Body of pancreas (tissue), 4 donors: Measurements from ENCODE around the gene WDR19. TPM values are rescaled to one million over a fixed set of nuclear protein-coding genes. Genes with fewer than 3 reads are reported as not detected.
"Not testable (repeated sequence)": the region's sequence is repeated elsewhere in the genome, so short reads cannot be mapped to it uniquely, and the experiment has no call there.

ENCODE experiments used
- ATAC-seq: fragments of 150-250 bp; one replicate; pipeline ENCODE4 v1.9.1; 2016
- DNase-seq, 4 donors: peaks; one replicate each; pipeline ENCODE4 v3.0.0-alpha.2; 2019
- H3K27ac ChIP-seq, 4 donors: fragments of 200-600 bp; sonication (generic); 1 replicate in 3 of 4; 2 replicates in 1 of 4; pipeline versions ENCODE4 v1.5.1 to v1.6.1; 2016 to 2019; ENCODE audit warnings: mild to moderate bottlenecking in 1 of 4, mixed read lengths in 1 of 4, moderate library complexity in 1 of 4
- H3K27me3 ChIP-seq, 2 donors: fragments of 200-600 bp; sonication (generic); one replicate each; pipeline ENCODE4 v1.6.0; 2016; ENCODE audit warnings: mild to moderate bottlenecking in 1 of 2
- H3K36me3 ChIP-seq, 2 donors: fragments of 200-600 bp; sonication (generic); replicated peaks in 1 of 2; 2 replicates each; pipeline ENCODE4 v1.5.1; 2016; ENCODE audit warnings: low read depth in 2 of 2; ENCODE audit not compliant: insufficient read depth in 1 of 2
- H3K4me1 ChIP-seq: fragments of 200-600 bp; sonication (generic); one replicate; pipeline ENCODE4 v1.6.0; 2016
- H3K4me3 ChIP-seq, 2 donors: fragments of 200-600 bp; sonication (generic); 1 replicate in 1 of 2; 2 replicates in 1 of 2; pipeline ENCODE4 v1.5.1; 2016 to 2019
- H3K9me3 ChIP-seq, 3 donors: fragments of 200-600 bp; sonication (generic); 1 replicate in 2 of 3; 2 replicates in 1 of 3; pipeline ENCODE4 v1.5.1; 2016
- CTCF ChIP-seq, 7 experiments: fragments of 450-650 bp in 4 of 7; fragments of 200-600 bp in 3 of 7; sonication (generic) in 3 of 7; IDR thresholded peaks; one replicate each; pipeline ENCODE4 v1.5.1; 2016 to 2019; ENCODE audit warnings: antibody characterized with exemption in 7 of 7
- POLR2A ChIP-seq, 3 donors: fragments of 450-650 bp; IDR thresholded peaks; one replicate each; pipeline ENCODE4 v1.6.1; 2016; ENCODE audit warnings: antibody characterized with exemption in 3 of 3, mild to moderate bottlenecking in 2 of 3
- WGBS, 2 donors: methylation state at CpG; one replicate each; pipeline ENCODE4 v1.1.5; 2017; 5-methylcytosine and 5-hydroxymethylcytosine counted together
- intact Hi-C: fragments of 100-400 bp; cut with DNase I; formaldehyde crosslinking; loops from one replicate; pipeline ENCODE4 v1.15.1; 2023
- total RNA-seq, 2 donors: library from RNA; depleted of rRNA; stranded (reverse); fragments of >200 nt; gene quantifications; one replicate each; pipeline ENCODE4 v1.1.0, GENCODE V29; 2016

The WDR19 gene
- total RNA-seq, 2 donors from 2014 or later = 32.9 to 84.0 TPM

GRCh38 chr4:39255871-39256270 lies 73.5 kb downstream of the WDR19 start:
- 50 to 62% methylated on average over 5 of the region's 5 CpGs for WGBS, 2 donors
- no peaks in the 10 kb centered on the region for H3K27me3 ChIP-seq
- no peak overlapping the region for H3K4me3 ChIP-seq
- H3K36me3 ChIP-seq = no peaks in the 10 kb centered on the region
- H3K4me1 ChIP-seq = peaks cover 11% of the 10 kb centered on the region
- DNase-seq (no peak), ATAC-seq (no peak)
- peak overlapping the region in 1 of 4 donors; percentile 7 for H3K27ac ChIP-seq
- intact Hi-C loops = no loop called here
- no peaks in the 10 kb centered on the region for H3K9me3 ChIP-seq
- TF ChIP-seq CTCF (IDR thresholded peaks at IDR 0.05) (no peak), POLR2A (IDR thresholded peaks at IDR 0.05) (no peak)

- ATAC-seq (no peak), DNase-seq (no peak)
- 31 to 43% methylated on average over 2 of the region's 2 CpGs for WGBS, 2 donors
- H3K9me3 ChIP-seq = no peaks in the 10 kb centered on the region
- intact Hi-C loops = no loop called here
- peaks cover 11% of the 10 kb centered on the region for H3K4me1 ChIP-seq
- no peak overlapping the region for H3K27ac ChIP-seq
- no peak for TF ChIP-seq POLR2A (IDR thresholded peaks at IDR 0.05)
- H3K36me3 ChIP-seq = no peaks in the 10 kb centered on the region
- no peaks in the 10 kb centered on the region for H3K27me3 ChIP-seq
- no peak overlapping the region for H3K4me3 ChIP-seq
Measured at GRCh38 chr4:39256436-39256835, 74.1 kb downstream of the WDR19 start.

- DNase-seq (no peak), ATAC-seq (no peak)
- no peaks in the 10 kb centered on the region for H3K27me3 ChIP-seq
- no peak overlapping the region for H3K4me3 ChIP-seq
- no peaks in the 10 kb centered on the region for H3K36me3 ChIP-seq
- H3K27ac ChIP-seq = no peak overlapping the region
- TF ChIP-seq CTCF (IDR thresholded peaks at IDR 0.05) (no peak), POLR2A (IDR thresholded peaks at IDR 0.05) (no peak)
- WGBS, 2 donors = 90 to 96% methylated on average over 4 of the region's 4 CpGs
- no peaks in the 10 kb centered on the region for H3K9me3 ChIP-seq
- peaks cover 17% of the 10 kb centered on the region for H3K4me1 ChIP-seq
- intact Hi-C loops = no loop called here
Measured at GRCh38 chr4:39259571-39260330, 77.4 kb downstream of the WDR19 start.

GRCh38 chr4:39263895-39264294 lies 81.6 kb downstream of the WDR19 start:
- 62 to 66% methylated on average over 2 of the region's 2 CpGs for whole genome bisulfite sequencing, 2 donors

GRCh38 chr4:39274503-39274902 lies 92.2 kb downstream of the WDR19 start:
- ATAC-seq (no peak), DNase-seq (no peak)
- 87 to 92% methylated on average over 4 of the region's 4 CpGs for WGBS, 2 donors
- H3K27me3 ChIP-seq = no peaks in the 10 kb centered on the region
- H3K27ac ChIP-seq = no peak overlapping the region
- no peaks in the 10 kb centered on the region for H3K4me1 ChIP-seq
- no peaks in the 10 kb centered on the region for H3K9me3 ChIP-seq
- intact Hi-C loops = no loop called here
- H3K36me3 ChIP-seq = peaks cover 0 to 3% of the 10 kb centered on the region in 2 donors
- TF ChIP-seq POLR2A (IDR thresholded peaks at IDR 0.05) (no peak), CTCF (IDR thresholded peaks at IDR 0.05) (no peak)
- no peak overlapping the region for H3K4me3 ChIP-seq

More at GRCh38 chr4:39263895-39264294, 81.6 kb downstream of the WDR19 start:
- DNase-seq (peak in 3 of 4 donors; percentile 5 to 24 (median 17)), ATAC-seq (no peak)
- peaks cover 6% of the 10 kb centered on the region for H3K4me1 ChIP-seq
- no peaks in the 10 kb centered on the region for H3K9me3 ChIP-seq
- TF ChIP-seq CTCF (IDR thresholded peaks at IDR 0.05) = no peak
- no peak for TF ChIP-seq POLR2A (IDR thresholded peaks at IDR 0.05)
- no peaks in the 10 kb centered on the region for H3K36me3 ChIP-seq
- no peak overlapping the region for H3K27ac ChIP-seq
- intact Hi-C loops = no loop called here
- H3K4me3 ChIP-seq = no peak overlapping the region
- no peaks in the 10 kb centered on the region for H3K27me3 ChIP-seq

- H3K27me3 ChIP-seq, H3K27ac ChIP-seq, H3K36me3 ChIP-seq, H3K4me3 ChIP-seq, H3K4me1 ChIP-seq, intact Hi-C loops, ATAC-seq, H3K9me3 ChIP-seq, DNase-seq: not testable (repeated sequence)
- WGBS, 2 donors = 82 to 86% methylated on average over 6 of the region's 6 CpGs
Measured at GRCh38 chr4:39277661-39278060, 95.3 kb downstream of the WDR19 start.
